CD8-positive, alpha-beta memory T cell (primary cell): ENCODE measurements around the gene HSF2BP. TPM values are rescaled to one million over a fixed set of nuclear protein-coding genes. Genes with fewer than 3 reads are reported as not detected.
"Not testable (repeated sequence)": the region's sequence is repeated elsewhere in the genome, so short reads cannot be mapped to it uniquely, and the experiment has no call there.

Source experiments
- CTCF ChIA-PET: fragments of 350-600 bp; sonication (Branson Sonifier 250); formaldehyde crosslinking; loops from one replicate; lab custom pipeline; 2021; ENCODE audit warnings: antibody characterized with exemption; lab: Charles Lee
- POLR2A ChIA-PET: fragments of 350-600 bp; sonication (Branson Sonifier 250); formaldehyde crosslinking; loops from one replicate; lab custom pipeline; 2021; ENCODE audit warnings: antibody characterized with exemption; lab: Charles Lee
- DNase-seq, 5 donors: peaks; one replicate each; pipeline versions ENCODE4 v3.0.0 to v3.0.0-alpha.2; 2020 to 2022; ENCODE audit warnings: mixed read lengths in 1 of 5
- H3K27ac ChIP-seq: one replicate; pipeline ENCODE4 v1.7.0; 2013; ENCODE audit warnings: low read depth, mild to moderate bottlenecking, low read length, moderate library complexity
- H3K27me3 ChIP-seq: 2 replicates; pipeline ENCODE4 v1.7.0; 2013; ENCODE audit warnings: low read length, mild to moderate bottlenecking; ENCODE audit not compliant: insufficient read depth, poor library complexity, severe bottlenecking
- H3K36me3 ChIP-seq: 2 replicates; pipeline ENCODE4 v1.7.0; 2013; ENCODE audit warnings: mild to moderate bottlenecking, low read length, moderate library complexity; ENCODE audit not compliant: insufficient read depth
- H3K4me1 ChIP-seq: 2 replicates; pipeline ENCODE4 v1.7.0; 2013; ENCODE audit warnings: mild to moderate bottlenecking, low read length, moderate library complexity; ENCODE audit not compliant: insufficient read depth
- H3K4me3 ChIP-seq: 2 replicates; pipeline ENCODE4 v1.7.0; 2013; ENCODE audit warnings: mild to moderate bottlenecking, low read length
- H3K9me3 ChIP-seq: 2 replicates; pipeline ENCODE4 v1.7.0; 2013; ENCODE audit warnings: mild to moderate bottlenecking, low read length
- H3K27ac Mint-ChIP-seq, 8 donors: one replicate each; pipeline ENCODE4 v1.8.0; 2020 to 2021; ENCODE audit warnings: mixed read lengths in 8 of 8, mild to moderate bottlenecking in 6 of 8, inconsistent platforms in 3 of 8, moderate library complexity in 3 of 8
- H3K27me3 Mint-ChIP-seq, 2 donors: one replicate each; pipeline ENCODE4 v1.8.0; 2020 to 2021; ENCODE audit warnings: mixed read lengths in 2 of 2, mild to moderate bottlenecking in 1 of 2, moderate library complexity in 1 of 2
- H3K36me3 Mint-ChIP-seq, 3 donors: one replicate each; pipeline ENCODE4 v1.8.0; 2020 to 2021; ENCODE audit warnings: mixed read lengths in 3 of 3, inconsistent platforms in 1 of 3, mild to moderate bottlenecking in 1 of 3
- H3K4me1 Mint-ChIP-seq, 3 donors: one replicate each; pipeline ENCODE4 v1.8.0; 2020 to 2021; ENCODE audit warnings: mixed read lengths in 3 of 3, inconsistent platforms in 1 of 3, mild to moderate bottlenecking in 1 of 3
- H3K4me3 Mint-ChIP-seq, 7 donors: one replicate each; pipeline ENCODE4 v1.8.0; 2020 to 2021; ENCODE audit warnings: mixed read lengths in 7 of 7, mild to moderate bottlenecking in 6 of 7, moderate library complexity in 4 of 7, inconsistent platforms in 2 of 7
- H3K9me3 Mint-ChIP-seq, 5 donors: one replicate each; pipeline ENCODE4 v1.8.0; 2020 to 2022; ENCODE audit warnings: mixed read lengths in 5 of 5, mild to moderate bottlenecking in 3 of 5, moderate library complexity in 2 of 5, inconsistent platforms in 1 of 5
- polyA plus RNA-seq: library from polyadenylated mRNA; unstranded; fragments of 300-500 nt; fragmentation: Illumina TruSeq; gene quantifications from one replicate; pipeline ENCODE4 v1.2.3, GENCODE V29; 2021
- total RNA-seq, 2 experiments: library from RNA; stranded (reverse); gene quantifications; one replicate each; pipeline ENCODE4 v1.2.3, GENCODE V29; 2021

The HSF2BP gene
- total and polyA plus RNA-seq, 3 experiments from 2014 or later = 0.28 to 1.4 (median 0.53) TPM

DNA sequence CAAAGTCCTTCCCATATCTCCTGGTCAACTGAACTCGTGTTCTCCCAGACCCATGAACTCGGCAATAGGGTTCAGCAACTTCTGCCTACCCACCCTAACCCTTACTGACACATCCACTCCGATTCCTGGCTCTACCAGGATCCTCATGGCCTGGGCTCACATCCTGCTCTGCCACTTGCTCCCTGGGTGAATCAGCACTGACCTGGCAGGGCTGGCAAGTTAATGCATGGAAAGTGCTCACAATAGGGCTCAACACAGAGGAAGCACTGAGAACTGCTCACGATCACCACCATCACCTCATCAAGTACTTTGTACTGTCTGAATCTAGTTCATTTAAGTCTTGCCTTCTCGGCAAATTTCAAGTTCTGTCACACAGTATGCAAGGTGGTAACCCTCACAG is 96.8 kb downstream of the HSF2BP start:
- CTCF ChIA-PET, H3K9me3 ChIP-seq, H3K4me3 ChIP-seq, H3K27ac Mint-ChIP-seq, H3K9me3 Mint-ChIP-seq, H3K27me3 Mint-ChIP-seq, H3K27me3 ChIP-seq, H3K27ac ChIP-seq, H3K4me1 Mint-ChIP-seq, H3K36me3 ChIP-seq, H3K36me3 Mint-ChIP-seq, H3K4me3 Mint-ChIP-seq, DNase-seq, H3K4me1 ChIP-seq, POLR2A ChIA-PET: not testable (repeated sequence)

DNA sequence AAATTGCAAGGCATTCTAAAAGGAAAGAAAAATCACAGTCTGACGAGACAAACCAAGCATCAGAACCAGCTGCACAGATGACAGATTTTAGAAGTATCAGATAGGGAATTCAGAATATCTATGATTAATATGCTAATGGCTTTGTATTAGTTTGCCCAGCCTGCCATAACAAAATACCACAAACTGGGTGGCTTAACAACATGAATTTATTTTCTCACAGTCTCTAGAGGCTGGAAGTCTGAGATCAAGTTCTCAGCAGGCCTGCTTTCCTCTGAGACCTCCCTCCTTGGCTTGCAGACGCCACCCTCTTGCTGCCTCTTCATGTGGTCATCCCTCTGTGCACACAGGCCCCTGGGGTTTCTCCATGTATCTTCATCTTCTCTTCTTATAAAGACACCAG is 118.7 kb downstream of the HSF2BP start:
- H3K27ac ChIP-seq, H3K36me3 Mint-ChIP-seq, H3K4me3 ChIP-seq, H3K27me3 ChIP-seq, H3K9me3 ChIP-seq, H3K4me3 Mint-ChIP-seq, H3K27me3 Mint-ChIP-seq, H3K27ac Mint-ChIP-seq, H3K36me3 ChIP-seq, H3K9me3 Mint-ChIP-seq, DNase-seq, H3K4me1 ChIP-seq, H3K4me1 Mint-ChIP-seq, POLR2A ChIA-PET, CTCF ChIA-PET: not testable (repeated sequence)

DNA sequence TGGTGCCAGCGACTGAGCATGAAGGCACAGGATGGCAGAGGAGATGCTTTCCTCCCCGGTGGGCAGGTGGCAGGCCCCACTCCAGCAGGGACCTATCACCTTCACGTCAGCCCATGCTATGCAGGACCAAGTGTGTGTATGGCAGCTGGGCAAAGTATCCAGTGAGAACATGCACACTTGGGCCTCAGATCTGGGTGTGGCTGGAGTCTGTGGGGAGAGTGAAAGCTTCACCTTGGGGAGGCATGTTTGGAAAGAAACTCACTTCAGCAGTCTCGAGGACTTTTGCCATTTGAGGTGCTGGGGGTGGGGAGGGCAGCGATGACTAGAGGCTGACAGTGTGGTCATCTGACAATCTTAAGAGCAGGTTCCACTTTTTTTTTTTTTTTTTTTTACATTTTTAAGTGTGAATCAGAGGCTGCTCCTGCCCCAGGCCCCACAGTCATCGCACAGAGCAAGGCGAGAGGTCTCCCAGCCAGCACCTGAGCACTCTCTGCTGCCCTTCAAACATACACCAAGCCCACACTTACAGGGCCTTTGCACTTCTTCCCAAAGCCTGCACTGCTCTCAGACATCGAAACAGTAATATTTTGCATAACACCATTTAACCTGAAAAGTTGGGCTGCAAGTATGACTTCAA is 136.7 kb downstream of the HSF2BP start:
- H3K27ac Mint-ChIP-seq, H3K27ac ChIP-seq, H3K4me3 ChIP-seq, DNase-seq, H3K9me3 ChIP-seq, H3K4me1 ChIP-seq, H3K27me3 Mint-ChIP-seq, H3K36me3 ChIP-seq, H3K4me3 Mint-ChIP-seq, CTCF ChIA-PET, POLR2A ChIA-PET, H3K4me1 Mint-ChIP-seq, H3K9me3 Mint-ChIP-seq, H3K27me3 ChIP-seq, H3K36me3 Mint-ChIP-seq: not testable (repeated sequence)

DNA sequence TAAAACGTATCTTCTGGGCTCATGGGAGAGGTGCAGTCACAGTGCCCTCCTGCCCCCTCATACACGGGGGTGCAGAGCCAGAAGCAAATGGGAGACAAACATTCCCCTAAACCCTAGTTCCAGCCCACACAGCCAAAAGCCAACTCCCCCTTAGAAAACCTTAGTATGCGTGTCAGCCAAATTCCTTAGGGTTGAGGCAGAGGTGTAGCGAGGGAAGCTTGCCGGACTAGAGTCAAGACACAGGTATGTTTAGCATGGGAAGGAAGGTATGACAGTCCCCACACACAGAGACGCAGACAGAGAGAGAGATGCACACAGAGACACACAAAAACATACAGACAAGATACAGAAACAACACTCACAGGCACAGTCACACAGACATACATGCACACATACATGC is 141.6 kb downstream of the HSF2BP start:
- H3K36me3 Mint-ChIP-seq, H3K4me3 ChIP-seq, DNase-seq, H3K27ac ChIP-seq, H3K27me3 ChIP-seq, POLR2A ChIA-PET, H3K4me1 Mint-ChIP-seq, H3K27me3 Mint-ChIP-seq, CTCF ChIA-PET, H3K4me3 Mint-ChIP-seq, H3K27ac Mint-ChIP-seq, H3K9me3 ChIP-seq, H3K36me3 ChIP-seq, H3K4me1 ChIP-seq, H3K9me3 Mint-ChIP-seq: not testable (repeated sequence)

DNA sequence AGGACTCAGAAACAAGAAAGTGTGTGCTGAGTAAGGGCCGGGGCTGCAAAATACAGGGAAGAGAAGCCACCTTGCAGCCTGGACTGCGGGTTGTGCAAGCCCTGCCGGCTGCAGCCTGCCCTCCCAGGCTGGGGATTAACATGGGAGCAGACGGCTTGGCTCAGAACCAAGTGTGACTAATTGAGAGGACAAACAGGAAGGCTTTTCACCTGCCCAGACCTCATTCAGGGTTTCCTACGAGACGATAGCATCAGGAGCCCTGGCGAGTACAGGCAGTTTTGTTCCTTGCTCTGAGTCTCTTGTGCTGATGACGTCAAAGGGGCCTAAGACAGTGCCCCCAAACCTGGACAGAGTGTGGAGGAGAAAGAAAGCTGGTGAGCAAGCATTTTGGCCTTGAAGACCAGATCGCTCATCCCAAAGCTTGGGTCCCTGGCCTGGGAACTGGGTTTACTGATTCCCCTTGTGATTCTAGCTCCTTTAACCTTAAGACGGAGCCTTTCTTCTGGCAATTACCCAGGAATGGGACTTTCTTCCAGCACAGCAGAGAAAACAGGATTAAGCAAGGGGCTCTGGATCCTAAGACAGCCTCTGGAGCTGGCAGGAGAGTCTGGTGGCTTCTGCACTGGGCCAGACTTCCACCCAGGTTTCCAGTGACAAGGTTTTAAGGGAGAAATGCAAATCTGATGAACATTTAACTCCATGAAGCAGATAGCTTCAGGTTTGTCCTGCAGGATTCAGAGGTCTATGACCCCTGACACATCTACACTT is 142.2 kb downstream of the HSF2BP start:
- CTCF ChIA-PET, POLR2A ChIA-PET, H3K27ac ChIP-seq, H3K4me1 ChIP-seq, DNase-seq, H3K4me3 Mint-ChIP-seq, H3K27me3 Mint-ChIP-seq, H3K9me3 Mint-ChIP-seq, H3K27ac Mint-ChIP-seq, H3K36me3 Mint-ChIP-seq, H3K4me1 Mint-ChIP-seq, H3K36me3 ChIP-seq, H3K9me3 ChIP-seq, H3K4me3 ChIP-seq, H3K27me3 ChIP-seq: not testable (repeated sequence)

DNA sequence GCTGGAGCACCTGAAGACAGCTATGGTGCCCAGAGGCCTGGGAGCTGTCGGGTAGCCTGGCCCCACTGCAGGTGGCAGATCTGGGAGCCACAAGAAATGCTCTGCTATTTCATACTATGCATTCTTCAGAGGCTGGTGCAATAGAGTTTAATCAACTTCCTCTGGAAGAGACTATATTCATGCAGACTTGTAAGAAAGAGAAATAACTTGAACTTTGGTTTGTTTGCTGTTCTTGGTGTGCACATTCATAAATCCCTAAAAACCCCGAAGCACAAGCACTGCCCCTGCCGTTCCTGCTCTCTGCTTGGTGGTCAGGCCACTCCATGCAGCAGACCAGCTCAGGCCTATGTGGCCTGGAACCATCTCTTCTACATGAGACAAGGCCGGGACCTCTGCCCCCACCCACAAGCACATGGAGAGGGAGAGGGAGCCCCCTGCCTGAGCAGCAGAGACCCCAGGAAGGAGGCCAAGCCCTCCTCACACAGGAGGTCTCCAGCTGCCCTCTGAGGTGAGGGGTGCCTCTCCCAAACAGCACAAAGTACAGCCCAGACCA is 142.9 kb downstream of the HSF2BP start:
- H3K27me3 ChIP-seq, H3K36me3 ChIP-seq, H3K4me3 ChIP-seq, H3K36me3 Mint-ChIP-seq, DNase-seq, H3K27ac Mint-ChIP-seq, H3K9me3 Mint-ChIP-seq, H3K4me1 ChIP-seq, H3K27me3 Mint-ChIP-seq, H3K27ac ChIP-seq, CTCF ChIA-PET, POLR2A ChIA-PET, H3K4me3 Mint-ChIP-seq, H3K4me1 Mint-ChIP-seq, H3K9me3 ChIP-seq: not testable (repeated sequence)

DNA sequence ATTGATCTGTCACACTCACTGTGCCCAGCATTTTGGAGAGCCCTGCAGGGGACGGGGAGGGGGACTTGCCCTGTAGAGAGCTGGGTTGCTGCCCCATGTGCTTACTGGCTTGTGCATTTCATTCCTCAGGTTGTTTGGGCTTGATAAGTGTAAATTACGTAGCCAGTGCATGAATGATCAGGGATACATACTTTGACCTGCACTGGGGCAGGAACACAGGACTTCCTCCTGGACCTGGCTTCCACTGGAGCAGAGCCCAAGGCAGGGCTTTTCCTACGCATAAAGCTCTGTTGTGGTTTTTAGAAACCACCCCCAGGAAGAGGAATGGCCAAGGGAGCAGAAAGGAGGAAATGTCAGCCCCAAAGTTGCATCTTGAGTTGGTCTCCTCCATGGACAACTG is 144.5 kb downstream of the HSF2BP start:
- CTCF ChIA-PET, H3K4me1 ChIP-seq, H3K36me3 ChIP-seq, H3K27ac ChIP-seq, H3K9me3 Mint-ChIP-seq, H3K4me1 Mint-ChIP-seq, DNase-seq, H3K36me3 Mint-ChIP-seq, H3K9me3 ChIP-seq, H3K27me3 ChIP-seq, POLR2A ChIA-PET, H3K4me3 ChIP-seq, H3K27ac Mint-ChIP-seq, H3K4me3 Mint-ChIP-seq, H3K27me3 Mint-ChIP-seq: not testable (repeated sequence)

DNA sequence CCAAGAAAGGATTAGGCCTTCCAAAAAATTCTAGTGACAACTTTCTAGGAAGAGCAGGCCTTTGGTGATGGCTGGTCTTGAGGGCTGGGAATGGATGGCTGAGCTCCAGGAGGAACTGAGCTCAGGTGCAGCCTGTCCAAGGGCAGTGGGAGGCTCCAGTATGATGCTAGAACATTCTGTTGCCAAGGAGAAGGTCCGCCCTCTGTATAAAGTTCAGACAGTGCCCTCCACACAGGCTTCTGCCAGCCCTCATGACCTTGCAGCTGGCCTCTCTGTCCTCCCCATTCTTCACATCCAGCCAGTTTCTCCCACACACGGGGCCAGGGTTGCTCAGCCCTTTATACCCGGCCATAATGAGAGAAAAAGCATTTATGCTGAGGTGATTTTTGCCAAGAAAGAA is 146.3 kb downstream of the HSF2BP start:
- H3K36me3 Mint-ChIP-seq, H3K27me3 ChIP-seq, H3K27ac Mint-ChIP-seq, H3K9me3 ChIP-seq, CTCF ChIA-PET, H3K4me1 ChIP-seq, H3K4me1 Mint-ChIP-seq, H3K4me3 Mint-ChIP-seq, H3K4me3 ChIP-seq, H3K27me3 Mint-ChIP-seq, H3K9me3 Mint-ChIP-seq, H3K27ac ChIP-seq, H3K36me3 ChIP-seq, POLR2A ChIA-PET, DNase-seq: not testable (repeated sequence)
